HG03439 (cell line): ENCODE results near the gene ARHGAP26.

Experiments used
- ATAC-seq: cut with Tn5 transposase; IDR thresholded peaks from one replicate; pipeline ENCODE4 v1.9.1; 2021; ENCODE audit warnings: mild to moderate bottlenecking, moderate library complexity; ENCODE audit not compliant: unreplicated experiment

Gene ARHGAP26

GRCh38 chr5:142828797-142829535 lies 58.8 kb downstream of the ARHGAP26 start:
- ATAC-seq, result no peak

- ATAC-seq, result no peak
These were observed 59.6 kb downstream of the ARHGAP26 start for GRCh38 chr5:142829801-142830220.

- ATAC-seq, result no peak
These were observed 60.2 kb downstream of the ARHGAP26 start for GRCh38 chr5:142830241-142831008.

- ATAC-seq, result no peak
These were observed 60.8 kb downstream of the ARHGAP26 start for GRCh38 chr5:142831009-142831383.

- ATAC-seq, result no peak
These were observed 62.1 kb downstream of the ARHGAP26 start for GRCh38 chr5:142832263-142832662.

- ATAC-seq, result no peak
These were observed 63.6 kb downstream of the ARHGAP26 start for GRCh38 chr5:142833517-142834449.

- ATAC-seq, result no peak
These were observed 64.3 kb downstream of the ARHGAP26 start for GRCh38 chr5:142834504-142834903.

GRCh38 chr5:142835540-142835939 lies 65.4 kb downstream of the ARHGAP26 start:
- no peak for ATAC-seq

GRCh38 chr5:142836048-142836447 lies 65.9 kb downstream of the ARHGAP26 start:
- no peak for ATAC-seq

- ATAC-seq, result no peak
These were observed 67.0 kb downstream of the ARHGAP26 start for GRCh38 chr5:142837081-142837725.

GRCh38 chr5:142838845-142839244 lies 68.7 kb downstream of the ARHGAP26 start:
- no peak for ATAC-seq

- no peak for ATAC-seq
These were observed 69.7 kb downstream of the ARHGAP26 start for GRCh38 chr5:142839711-142840346.

GRCh38 chr5:142840575-142840974 lies 70.4 kb downstream of the ARHGAP26 start:
- no peak for ATAC-seq

GRCh38 chr5:142841511-142842265 lies 71.5 kb downstream of the ARHGAP26 start:
- ATAC-seq, result no peak

GRCh38 chr5:142842994-142843905 lies 73.1 kb downstream of the ARHGAP26 start:
- ATAC-seq, result no peak

- ATAC-seq, result no peak
These were observed 74.7 kb downstream of the ARHGAP26 start for GRCh38 chr5:142844866-142845265.

GRCh38 chr5:142845402-142845921 lies 75.3 kb downstream of the ARHGAP26 start:
- no peak for ATAC-seq

GRCh38 chr5:142845954-142846398 lies 75.8 kb downstream of the ARHGAP26 start:
- no peak for ATAC-seq
